Endodermal cell (in vitro differentiated cells): ENCODE measurements around the gene TMEM72. TPM values are rescaled to one million over a fixed set of nuclear protein-coding genes. Genes with fewer than 3 reads are reported as not detected.

ENCODE experiments used
- DNase-seq: peaks from one replicate; pipeline ENCODE4 v3.0.0-alpha.2; 2017
- H3K27ac ChIP-seq: 2 replicates; pipeline ENCODE4 v1.5.1; 2013; ENCODE audit warnings: mild to moderate bottlenecking, low read depth, low read length, moderate library complexity
- H3K27me3 ChIP-seq: 2 replicates; pipeline ENCODE4 v1.6.1; 2013; ENCODE audit warnings: mild to moderate bottlenecking, low read length, moderate library complexity; ENCODE audit not compliant: insufficient read depth, control insufficient read depth, poor library complexity, severe bottlenecking
- H3K36me3 ChIP-seq: 2 replicates; pipeline ENCODE4 v1.7.0; 2013; ENCODE audit warnings: mild to moderate bottlenecking, low read length, moderate library complexity; ENCODE audit not compliant: control insufficient read depth, insufficient read depth
- H3K4me1 ChIP-seq: one replicate; pipeline ENCODE4 v1.7.0; 2013; ENCODE audit warnings: low read length; ENCODE audit not compliant: control insufficient read depth, insufficient read depth
- H3K4me3 ChIP-seq: 2 replicates; pipeline ENCODE4 v1.5.1; 2013; ENCODE audit warnings: mild to moderate bottlenecking, low read length, moderate library complexity
- H3K9ac ChIP-seq: 2 replicates; pipeline ENCODE4 v1.6.1; 2013; ENCODE audit warnings: mild to moderate bottlenecking, low read length, moderate library complexity; ENCODE audit not compliant: poor library complexity, severe bottlenecking; ENCODE audit errors: extremely low read depth
- H3K9me3 ChIP-seq: 2 replicates; pipeline ENCODE4 v1.6.1; 2013; ENCODE audit warnings: mild to moderate bottlenecking, low read length, moderate library complexity; ENCODE audit not compliant: control insufficient read depth
- H3K27ac Mint-ChIP-seq: 2 replicates; pipeline ENCODE4 v1.8.0; 2020; ENCODE audit warnings: mixed read lengths
- H3K27me3 Mint-ChIP-seq: 2 replicates; pipeline ENCODE4 v1.8.0; 2021; ENCODE audit warnings: mild to moderate bottlenecking, mixed read lengths; ENCODE audit not compliant: insufficient read depth
- H3K36me3 Mint-ChIP-seq: 2 replicates; pipeline ENCODE4 v1.8.0; 2020; ENCODE audit warnings: low read depth, mixed read lengths
- H3K4me1 Mint-ChIP-seq: 2 replicates; pipeline ENCODE4 v1.8.0; 2020; ENCODE audit warnings: mixed read lengths
- H3K4me3 Mint-ChIP-seq: 2 replicates; pipeline ENCODE4 v1.8.0; 2020; ENCODE audit warnings: mild to moderate bottlenecking, moderate library complexity, mixed read lengths
- H3K9me3 Mint-ChIP-seq: 2 replicates; pipeline ENCODE4 v1.8.0; 2020; ENCODE audit warnings: mild to moderate bottlenecking, mixed read lengths
- CTCF ChIP-seq: fragments of 200-600 bp; sonication (generic); conservative IDR thresholded peaks from 2 replicates; pipeline ENCODE4 v1.5.0; 2021; ENCODE audit warnings: antibody characterized with exemption, mild to moderate bottlenecking
- WGBS, 2 experiments: methylation state at CpG; one replicate each; pipeline versions ENCODE4 v1.1.5 to v1.1.7; 2013; ENCODE audit warnings: missing lambda C conversion rate in 2 of 2, mixed read lengths in 1 of 2; ENCODE audit not compliant: insufficient coverage in 1 of 2, insufficient read length in 1 of 2; 5-methylcytosine and 5-hydroxymethylcytosine counted together
- total RNA-seq, 2 donors: library from RNA; stranded (reverse); fragmentation: NEBNext Ultra II Directional in 1 of 2; extraction: Animal tissue kit (Norgen Biotek cat#: 25700) in 1 of 2; gene quantifications; 2 replicates in 1 of 2; 3 replicates in 1 of 2; pipeline ENCODE4 v1.2.1, GENCODE V29; 2021

TMEM72 gene
- total RNA-seq, 2 donors from 2014 or later: not detected

- H3K27me3 ChIP-seq: no peaks in the 10 kb centered on the region
- no peak for TF ChIP-seq CTCF
- H3K27ac ChIP-seq: no peak overlapping the region
- peaks cover 3% of the 10 kb centered on the region for H3K27me3 Mint-ChIP-seq
- no peaks in the 10 kb centered on the region for H3K36me3 ChIP-seq
- H3K9me3 Mint-ChIP-seq: no peaks in the 10 kb centered on the region
- H3K36me3 Mint-ChIP-seq: peaks cover 3% of the 10 kb centered on the region
- H3K4me1 ChIP-seq: peaks cover 9% of the 10 kb centered on the region
- no peak overlapping the region for H3K4me3 ChIP-seq
- H3K4me3 Mint-ChIP-seq: no peak overlapping the region
- H3K4me1 Mint-ChIP-seq: peaks cover 27% of the 10 kb centered on the region
- H3K27ac Mint-ChIP-seq: no peak overlapping the region
- no peak overlapping the region for H3K9ac ChIP-seq
- no peak for DNase-seq
- WGBS, 2 experiments: 90 to 100% methylated on average over 1 to 3 of the region's 3 CpGs
- no peaks in the 10 kb centered on the region for H3K9me3 ChIP-seq
Measured at GRCh38 chr10:44968091-44968490, 57.0 kb downstream of the TMEM72 start.

GRCh38 chr10:44968500-44969400 lies 57.6 kb downstream of the TMEM72 start:
- H3K36me3 ChIP-seq: no peaks in the 10 kb centered on the region
- Mint-ChIP-seq H3K4me3 (no peak overlapping the region), H3K27ac (no peak overlapping the region), H3K36me3 (peaks cover 3% of the 10 kb centered on the region), H3K4me1 (peaks cover 29% of the 10 kb centered on the region), H3K27me3 (peaks cover 3% of the 10 kb centered on the region), H3K9me3 (no peaks in the 10 kb centered on the region)
- H3K4me1 ChIP-seq: peaks cover 9% of the 10 kb centered on the region
- no peak for DNase-seq
- H3K4me3 ChIP-seq: no peak overlapping the region
- H3K9me3 ChIP-seq: no peaks in the 10 kb centered on the region
- WGBS, 2 experiments: 88 to 91% methylated on average over 5 to 11 of the region's 11 CpGs
- no peak overlapping the region for H3K27ac ChIP-seq
- no peak for TF ChIP-seq CTCF
- no peaks in the 10 kb centered on the region for H3K27me3 ChIP-seq
- no peak overlapping the region for H3K9ac ChIP-seq

DNA sequence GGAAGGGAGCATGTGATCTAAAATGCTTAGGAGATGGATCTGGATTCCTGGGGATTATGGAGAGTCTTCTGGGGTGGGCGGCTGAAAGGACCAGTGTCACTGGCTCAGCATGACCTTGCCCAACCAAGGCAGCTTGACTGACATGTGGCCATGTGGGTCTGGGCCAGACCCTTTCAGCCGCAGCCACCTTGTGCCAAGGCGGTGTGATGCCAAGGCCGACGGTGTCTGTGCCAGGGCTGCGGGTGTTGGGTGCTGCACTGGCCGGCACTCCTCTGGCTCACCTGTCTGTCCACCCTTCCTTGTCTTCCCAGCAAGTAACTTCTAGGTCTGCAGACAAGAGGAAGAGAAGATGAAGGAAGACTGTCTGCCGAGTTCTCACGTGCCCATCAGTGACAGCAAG lies 58.7 kb downstream of the TMEM72 start:
- Mint-ChIP-seq H3K4me1 (peaks cover 18% of the 10 kb centered on the region), H3K4me3 (no peak overlapping the region), H3K36me3 (peaks cover 3% of the 10 kb centered on the region), H3K9me3 (no peaks in the 10 kb centered on the region), H3K27me3 (peaks cover 3% of the 10 kb centered on the region), H3K27ac (no peak overlapping the region)
- no peak for TF ChIP-seq CTCF
- DNase-seq: no peak
- no peaks in the 10 kb centered on the region for H3K36me3 ChIP-seq
- H3K9ac ChIP-seq: no peak overlapping the region
- H3K9me3 ChIP-seq: no peaks in the 10 kb centered on the region
- H3K27ac ChIP-seq: no peak overlapping the region
- H3K27me3 ChIP-seq: no peaks in the 10 kb centered on the region
- WGBS, 2 experiments: 92 to 97% methylated on average over 6 to 9 of the region's 9 CpGs
- no peak overlapping the region for H3K4me3 ChIP-seq
- H3K4me1 ChIP-seq: peaks cover 4% of the 10 kb centered on the region
